ENCODE data around the gene LSAMP. TPM values are rescaled to one million over a fixed set of nuclear protein-coding genes. Genes with fewer than 3 reads are reported as not detected.

LSAMP gene
- total RNA-seq, 1 experiment from 2014 or later: 10.1 TPM

GRCh38 chr3:116280130-116280740, 165.1 kb downstream of the LSAMP start:
- H3K4me3 ChIP-seq (ENCODE audit: low read depth, low read length, poor library complexity, severe bottlenecking): no peak overlapping the region

GRCh38 chr3:116276675-116277074, 168.6 kb downstream of the LSAMP start:
- no TSS peak for BruUV-seq (replicated peaks)
- H3K27me3 ChIP-seq (replicated peaks; ENCODE audit: insufficient read depth, low read depth, low read length, poor library complexity): no peaks in the 10 kb centered on the region
- H3K36me3 ChIP-seq (ENCODE audit: insufficient read depth, low read length, poor library complexity, severe bottlenecking): no peaks in the 10 kb centered on the region
- peaks cover 4% of the 10 kb centered on the region for H3K4me1 ChIP-seq (ENCODE audit: insufficient read depth, low read length, poor library complexity, severe bottlenecking)
- DNase-seq (ENCODE audit: low spot score): no peak
- intact Hi-C loops (cut with micrococcal nuclease; ENCODE audit: unreplicated experiment): no loop called here
- CTCF ChIA-PET: no interaction called here
- H3K27ac ChIP-seq (ENCODE audit: low read depth, low read length, poor library complexity, severe bottlenecking): no peak overlapping the region
- POLR2A ChIA-PET (ENCODE audit: low non-redundant PET): no interaction called here
- no peak overlapping the region for H3K4me3 ChIP-seq (ENCODE audit: low read depth, low read length, poor library complexity, severe bottlenecking)
- H3K9me3 ChIP-seq (ENCODE audit: low read depth, low read length, poor library complexity, severe bottlenecking): no peaks in the 10 kb centered on the region
- TF ChIP-seq CTCF (conservative IDR thresholded peaks at IDR 0.05; ENCODE audit: low read depth, low read length): no peak
- no peak for TF ChIP-seq EZH2 (IDR thresholded peaks at IDR 0.05; ENCODE audit: borderline replicate concordance, low read depth, low read length, poor library complexity, severe bottlenecking)

More at GRCh38 chr3:116280130-116280740, 165.1 kb downstream of the LSAMP start:
- H3K27me3 ChIP-seq (replicated peaks; ENCODE audit: insufficient read depth, low read depth, low read length, poor library complexity): no peaks in the 10 kb centered on the region
- H3K9me3 ChIP-seq (ENCODE audit: low read depth, low read length, poor library complexity, severe bottlenecking): no peaks in the 10 kb centered on the region
- intact Hi-C loops (cut with micrococcal nuclease; ENCODE audit: unreplicated experiment): no loop called here
- no TSS peak for BruUV-seq (replicated peaks)
- no peak overlapping the region for H3K27ac ChIP-seq (ENCODE audit: low read depth, low read length, poor library complexity, severe bottlenecking)
- H3K4me1 ChIP-seq (ENCODE audit: insufficient read depth, low read length, poor library complexity, severe bottlenecking): peaks cover 4% of the 10 kb centered on the region
- H3K36me3 ChIP-seq (ENCODE audit: insufficient read depth, low read length, poor library complexity, severe bottlenecking): no peaks in the 10 kb centered on the region
- DNase-seq (ENCODE audit: low spot score): no peak
- ChIA-PET CTCF (no interaction called here), POLR2A (ENCODE audit: low non-redundant PET) (no interaction called here)
- no peak for TF ChIP-seq EZH2 (IDR thresholded peaks at IDR 0.05; ENCODE audit: borderline replicate concordance, low read depth, low read length, poor library complexity, severe bottlenecking)
- TF ChIP-seq CTCF (conservative IDR thresholded peaks at IDR 0.05; ENCODE audit: low read depth, low read length): no peak

- ChIA-PET POLR2A (ENCODE audit: low non-redundant PET) (no interaction called here), CTCF (no interaction called here)
- H3K36me3 ChIP-seq (ENCODE audit: insufficient read depth, low read length, poor library complexity, severe bottlenecking): no peaks in the 10 kb centered on the region
- no peak for DNase-seq (ENCODE audit: low spot score)
- H3K9me3 ChIP-seq (ENCODE audit: low read depth, low read length, poor library complexity, severe bottlenecking): no peaks in the 10 kb centered on the region
- peaks cover 17% of the 10 kb centered on the region for H3K4me1 ChIP-seq (ENCODE audit: insufficient read depth, low read length, poor library complexity, severe bottlenecking)
- no peak overlapping the region for H3K27ac ChIP-seq (ENCODE audit: low read depth, low read length, poor library complexity, severe bottlenecking)
- TF ChIP-seq CTCF (conservative IDR thresholded peaks at IDR 0.05; ENCODE audit: low read depth, low read length) (no peak), EZH2 (IDR thresholded peaks at IDR 0.05; ENCODE audit: borderline replicate concordance, low read depth, low read length, poor library complexity, severe bottlenecking) (no peak)
- H3K4me3 ChIP-seq (ENCODE audit: low read depth, low read length, poor library complexity, severe bottlenecking): no peak overlapping the region
- no TSS peak for BruUV-seq (replicated peaks)
- intact Hi-C loops (cut with micrococcal nuclease; ENCODE audit: unreplicated experiment): no loop called here
- H3K27me3 ChIP-seq (replicated peaks; ENCODE audit: insufficient read depth, low read depth, low read length, poor library complexity): no peaks in the 10 kb centered on the region
These were observed 175.2 kb downstream of the LSAMP start for GRCh38 chr3:116270056-116270455.

All from A673 (cell line).